K562 (cell line): ENCODE data around the gene CYP17A1. TPM values are rescaled to one million over a fixed set of nuclear protein-coding genes. Genes with fewer than 3 reads are reported as not detected.

ENCODE experiments used
- ATAC-seq: fragments of 200-7000 bp; cut with Tn5 transposase; 3 replicates; pipeline ENCODE4 v1.9.1; 2020; ENCODE audit warnings: moderate library complexity
- BruUV-seq: library from RNA; stranded (reverse); fragments of 400-500 nt; replicated peaks from 2 replicates; lab custom pipeline; 2021; lab: Mats Ljungman, UMichigan
- CTCF ChIA-PET: fragments of 300-600 bp; formaldehyde crosslinking; extraction: SDS; loops from one replicate; lab custom pipeline; 2021; ENCODE audit warnings: low intra/inter-chr PET ratio; lab: Yijun Ruan, JAX
- POLR2A ChIA-PET: fragments of 300-600, 350-650 bp; sonication (Branson Sonifier 250); formaldehyde crosslinking; extraction: SDS; loops from one replicate; lab custom pipeline; 2021; ENCODE audit warnings: antibody characterized with exemption, inconsistent platforms; lab: Yijun Ruan, JAX
- DNase-seq, 4 experiments: peaks; one replicate each; pipeline versions ENCODE4 v3.0.0 to v3.0.0-alpha.2; 2011 to 2018; ENCODE audit warnings: low spot score in 3 of 4, mixed read lengths in 3 of 4; ENCODE audit errors: extremely low read depth in 1 of 4
- FAIRE-seq: peaks from 2 replicates; lab custom pipeline; 2011; peaks lifted over from hg19 to GRCh38; lab: Jason Lieb, UNC
- H2AFZ ChIP-seq: 2 replicates; pipeline ENCODE4 v1.6.0; 2011; ENCODE audit warnings: low read depth, low read length, control low read depth, inconsistent platforms
- H3K27ac ChIP-seq: fragments of 200-600 bp; 3 replicates; pipeline ENCODE4 v1.8.0; 2011; ENCODE audit warnings: low read depth, mild to moderate bottlenecking, control low read depth, inconsistent platforms, low read length, moderate library complexity, mixed read lengths; ENCODE audit errors: extremely low read depth
- H3K27me3 ChIP-seq, 2 experiments: fragments of 300-600 bp in 1 of 2; 2 replicates in 1 of 2; 3 replicates in 1 of 2; pipeline versions ENCODE4 v1.6.0 to v1.8.0; 2011; ENCODE audit warnings: inconsistent platforms in 2 of 2, low read length in 2 of 2, mild to moderate bottlenecking in 1 of 2, mixed read lengths in 1 of 2, moderate library complexity in 1 of 2; ENCODE audit not compliant: control insufficient read depth in 2 of 2, insufficient read depth in 2 of 2
- H3K36me3 ChIP-seq: fragments of 300-600 bp; 3 replicates; pipeline ENCODE4 v1.8.0; 2011; ENCODE audit warnings: mild to moderate bottlenecking, low read length, inconsistent platforms; ENCODE audit not compliant: control insufficient read depth, insufficient read depth
- H3K4me1 ChIP-seq, 2 experiments: fragments of 200-600 bp in 1 of 2; replicated peaks in 1 of 2; 2 replicates in 1 of 2; 3 replicates in 1 of 2; pipeline versions ENCODE4 v1.5.1 to v1.8.0; 2011; ENCODE audit warnings: inconsistent platforms in 2 of 2, low read length in 2 of 2, mild to moderate bottlenecking in 1 of 2, mixed read lengths in 1 of 2, moderate library complexity in 1 of 2; ENCODE audit not compliant: control insufficient read depth in 2 of 2, insufficient read depth in 2 of 2
- H3K4me2 ChIP-seq: 2 replicates; pipeline ENCODE4 v1.6.1; 2011; ENCODE audit warnings: low read length, control low read depth, inconsistent platforms, mixed read lengths; ENCODE audit not compliant: insufficient read depth
- H3K4me3 ChIP-seq: fragments of 200-600 bp; sonication (generic), shearing (Covaris generic); 2 replicates; pipeline ENCODE4 v1.5.1; 2016; ENCODE audit warnings: control low read depth, inconsistent platforms
- H3K79me2 ChIP-seq: fragments of 200-600 bp; 3 replicates; pipeline ENCODE4 v1.8.0; 2011; ENCODE audit warnings: low read length, inconsistent platforms; ENCODE audit not compliant: control insufficient read depth, insufficient read depth
- H3K9ac ChIP-seq, 2 experiments: 2 replicates each; pipeline versions ENCODE4 v1.6.0 to v1.6.1; 2011; ENCODE audit warnings: low read depth in 2 of 2, low read length in 2 of 2, control low read depth in 1 of 2, inconsistent platforms in 1 of 2, mild to moderate bottlenecking in 1 of 2, mixed read lengths in 1 of 2; ENCODE audit not compliant: insufficient read depth in 1 of 2
- H3K9me1 ChIP-seq: one replicate; pipeline ENCODE4 v1.6.0; 2011; ENCODE audit warnings: inconsistent platforms, mild to moderate bottlenecking, low read length, moderate library complexity; ENCODE audit not compliant: control insufficient read depth, insufficient read depth
- H3K9me3 ChIP-seq: replicated peaks from 2 replicates; pipeline ENCODE4 v1.5.1; 2011; ENCODE audit warnings: low read depth, low read length, inconsistent platforms; ENCODE audit not compliant: control insufficient read depth, insufficient read depth
- H4K20me1 ChIP-seq: replicated peaks from 2 replicates; pipeline ENCODE4 v1.6.1; 2011; ENCODE audit warnings: low read length, inconsistent platforms, mixed read lengths; ENCODE audit not compliant: control insufficient read depth, insufficient read depth
- ETV6 ChIP-seq, 3 experiments: fragments of 150-350 bp in 1 of 3; sonication (generic) in 1 of 3; formaldehyde crosslinking in 1 of 3; IDR thresholded peaks; 2 replicates each; pipeline versions ENCODE4 v1.6.1 to v1.8.0; 2014 to 2022; ENCODE audit warnings: borderline replicate concordance in 2 of 3, low read depth in 2 of 3, antibody characterized with exemption in 1 of 3, low read length in 1 of 3, mild to moderate bottlenecking in 1 of 3, missing genetic modification reagents in 1 of 3
- SP2 ChIP-seq: IDR thresholded peaks from 2 replicates; pipeline ENCODE4 v1.6.1; 2011; ENCODE audit warnings: mild to moderate bottlenecking, low read depth, low read length, moderate library complexity; ENCODE audit not compliant: poor library complexity, severe bottlenecking; ENCODE audit errors: extremely low read depth
- SPI1 ChIP-seq: IDR thresholded peaks from 2 replicates; pipeline ENCODE4 v1.6.1; 2011; ENCODE audit warnings: low read depth, low read length, control low read depth, borderline replicate concordance
- WGBS: fragments of 100-300 bp; shearing (Covaris generic); methylation state at CpG from one replicate; pipeline ENCODE4 v1.1.6; 2016; ENCODE audit warnings: low coverage, mixed read lengths; ENCODE audit not compliant: insufficient coverage; ENCODE audit errors: missing lambda C conversion rate; 5-methylcytosine and 5-hydroxymethylcytosine counted together
- in situ Hi-C: fragments of 300-500 bp; cut with MboI; formaldehyde crosslinking; loops from 4 replicates; pipeline ENCODE4 v1.15.0; 2018; ENCODE audit warnings: inconsistent platforms, mixed read lengths
- intact Hi-C: fragments of 100-400 bp; cut with micrococcal nuclease; formaldehyde crosslinking; loops from 2 replicates; pipeline ENCODE4 v1.14.2; 2022
- polyA plus RNA-seq, 8 experiments: library from polyadenylated mRNA; depleted of rRNA in 4 of 8; stranded (reverse) in 5 of 8; unstranded in 3 of 8; fragments of >200 nt; fragmentation: Nextera tagmentation in 2 of 8; fragmentation: Illumina TruSeq in 1 of 8; extraction: Ambion mirVana in 2 of 8; extraction: Trizol in 1 of 8; gene quantifications; 2 replicates each; pipeline versions ENCODE4 v1.2.1 to v1.2.3, GENCODE V29; 2011 to 2014; ENCODE audit warnings: inconsistent platforms in 1 of 8, missing spikeins in 1 of 8
- total RNA-seq, 7 experiments: library from RNA; depleted of rRNA in 6 of 7; stranded (reverse); fragments of >200 nt in 6 of 7; fragmentation: Illumina TruSeq in 2 of 7; extraction: Trizol in 2 of 7; gene quantifications; 2 replicates each; pipeline versions ENCODE4 v1.2.1 to v1.2.3, GENCODE V29; 2011 to 2021; ENCODE audit warnings: low replicate concordance in 1 of 7
- TF ChIP-seq, protein P1 (sequence below): fragments of 450-650 bp; IDR thresholded peaks from 2 replicates; pipeline ENCODE4 v1.6.1; 2018; ENCODE audit not compliant: partially characterized antibody
- TF ChIP-seq, protein P2 (sequence below): fragments of 450-650 bp; IDR thresholded peaks from 2 replicates; pipeline ENCODE4 v1.6.1; 2017; ENCODE audit warnings: antibody characterized with exemption

CYP17A1 gene
- total and polyA plus RNA-seq, 9 of the 15 experiments (the other 6 are each of a cell fraction or from before 2014, with no cell fraction given), result 2.3 TPM; not detected in 8

DNA sequence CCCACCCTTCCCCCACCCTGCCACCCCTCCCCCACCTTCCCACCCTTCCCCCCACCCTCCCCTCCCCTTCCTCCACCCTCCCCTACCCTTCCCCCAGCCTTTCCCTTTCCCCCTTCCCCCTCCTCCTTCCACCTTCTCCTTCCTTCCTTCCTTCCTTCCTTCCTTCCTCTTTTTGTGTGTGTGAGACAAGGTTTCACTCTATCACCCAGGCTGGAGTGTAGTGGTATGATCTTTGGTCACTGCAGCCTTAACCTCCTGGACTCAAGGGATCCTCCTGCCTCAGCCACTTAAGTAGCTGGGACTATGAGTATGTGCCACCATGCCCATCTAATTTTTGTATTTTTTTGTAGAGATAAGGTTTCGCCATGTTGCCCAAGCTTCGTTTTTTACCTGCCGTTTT lies 35.2 kb downstream of the CYP17A1 start:
- peak in 2 of 4 experiments; percentile 20 to 27 for DNase-seq
- in situ Hi-C loops, result no loop called here
- peaks cover 26% of the 10 kb centered on the region; the same call in 2 of the 3 replicates for H3K36me3 ChIP-seq
- no peaks in the 10 kb centered on the region for H3K9me3 ChIP-seq
- TF ChIP-seq, protein P1, sequence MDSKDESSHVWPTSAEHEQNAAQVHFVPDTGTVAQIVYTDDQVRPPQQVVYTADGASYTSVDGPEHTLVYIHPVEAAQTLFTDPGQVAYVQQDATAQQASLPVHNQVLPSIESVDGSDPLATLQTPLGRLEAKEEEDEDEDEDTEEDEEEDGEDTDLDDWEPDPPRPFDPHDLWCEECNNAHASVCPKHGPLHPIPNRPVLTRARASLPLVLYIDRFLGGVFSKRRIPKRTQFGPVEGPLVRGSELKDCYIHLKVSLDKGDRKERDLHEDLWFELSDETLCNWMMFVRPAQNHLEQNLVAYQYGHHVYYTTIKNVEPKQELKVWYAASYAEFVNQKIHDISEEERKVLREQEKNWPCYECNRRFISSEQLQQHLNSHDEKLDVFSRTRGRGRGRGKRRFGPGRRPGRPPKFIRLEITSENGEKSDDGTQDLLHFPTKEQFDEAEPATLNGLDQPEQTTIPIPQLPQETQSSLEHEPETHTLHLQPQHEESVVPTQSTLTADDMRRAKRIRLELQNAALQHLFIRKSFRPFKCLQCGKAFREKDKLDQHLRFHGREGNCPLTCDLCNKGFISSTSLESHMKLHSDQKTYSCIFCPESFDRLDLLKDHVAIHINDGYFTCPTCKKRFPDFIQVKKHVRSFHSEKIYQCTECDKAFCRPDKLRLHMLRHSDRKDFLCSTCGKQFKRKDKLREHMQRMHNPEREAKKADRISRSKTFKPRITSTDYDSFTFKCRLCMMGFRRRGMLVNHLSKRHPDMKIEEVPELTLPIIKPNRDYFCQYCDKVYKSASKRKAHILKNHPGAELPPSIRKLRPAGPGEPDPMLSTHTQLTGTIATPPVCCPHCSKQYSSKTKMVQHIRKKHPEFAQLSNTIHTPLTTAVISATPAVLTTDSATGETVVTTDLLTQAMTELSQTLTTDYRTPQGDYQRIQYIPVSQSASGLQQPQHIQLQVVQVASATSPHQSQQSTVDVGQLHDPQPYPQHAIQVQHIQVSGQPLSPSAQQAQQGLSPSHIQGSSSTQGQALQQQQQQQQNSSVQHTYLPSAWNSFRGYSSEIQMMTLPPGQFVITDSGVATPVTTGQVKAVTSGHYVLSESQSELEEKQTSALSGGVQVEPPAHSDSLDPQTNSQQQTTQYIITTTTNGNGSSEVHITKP, result peak; percentile 58
- TF ChIP-seq SP2, result no peak
- TF ChIP-seq, protein P2, sequence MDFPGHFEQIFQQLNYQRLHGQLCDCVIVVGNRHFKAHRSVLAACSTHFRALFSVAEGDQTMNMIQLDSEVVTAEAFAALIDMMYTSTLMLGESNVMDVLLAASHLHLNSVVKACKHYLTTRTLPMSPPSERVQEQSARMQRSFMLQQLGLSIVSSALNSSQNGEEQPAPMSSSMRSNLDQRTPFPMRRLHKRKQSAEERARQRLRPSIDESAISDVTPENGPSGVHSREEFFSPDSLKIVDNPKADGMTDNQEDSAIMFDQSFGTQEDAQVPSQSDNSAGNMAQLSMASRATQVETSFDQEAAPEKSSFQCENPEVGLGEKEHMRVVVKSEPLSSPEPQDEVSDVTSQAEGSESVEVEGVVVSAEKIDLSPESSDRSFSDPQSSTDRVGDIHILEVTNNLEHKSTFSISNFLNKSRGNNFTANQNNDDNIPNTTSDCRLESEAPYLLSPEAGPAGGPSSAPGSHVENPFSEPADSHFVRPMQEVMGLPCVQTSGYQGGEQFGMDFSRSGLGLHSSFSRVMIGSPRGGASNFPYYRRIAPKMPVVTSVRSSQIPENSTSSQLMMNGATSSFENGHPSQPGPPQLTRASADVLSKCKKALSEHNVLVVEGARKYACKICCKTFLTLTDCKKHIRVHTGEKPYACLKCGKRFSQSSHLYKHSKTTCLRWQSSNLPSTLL, result no peak
- TF ChIP-seq ETV6 (IDR thresholded peaks at IDR 0.05; ENCODE audit: borderline replicate concordance in 1 of 2, low read depth in 2 of 2, low read length in 1 of 2), result peak; percentile 84 to 90
- TF ChIP-seq ETV6 (CRISPR knock-in tag; IDR thresholded peaks at IDR 0.05; ENCODE audit: borderline replicate concordance), result no peak
- peak; percentile 50; the same call in 1 of the 2 replicates for TF ChIP-seq SPI1
- TF ChIP-seq, all 486 proteins: peak for 3
- H2AFZ ChIP-seq, result no peak overlapping the region
- no peaks in the 10 kb centered on the region; the same call in 2 of the 3 replicates for H3K79me2 ChIP-seq
- ChIA-PET POLR2A (no interaction called here), CTCF (no interaction called here)
- no peak overlapping the region for H3K9ac ChIP-seq
- no peaks in the 10 kb centered on the region for H3K9me1 ChIP-seq
- H3K4me2 ChIP-seq, result no peak overlapping the region
- FAIRE-seq (peak; percentile 68), ATAC-seq (peak; percentile 64)
- 11% methylated on average over 3 of the region's 3 CpGs for WGBS
- no peaks in the 10 kb centered on the region for H3K27me3 ChIP-seq
- H3K4me3 ChIP-seq, result no peak overlapping the region
- H4K20me1 ChIP-seq, result no peaks in the 10 kb centered on the region
- peak overlapping the region; percentile 41; the same call in 1 of the 3 replicates for H3K27ac ChIP-seq
- H3K4me1 ChIP-seq, result peaks cover 0 to 7% of the 10 kb centered on the region in 2 experiments; a peak in 4 of 5 replicates
- BruUV-seq, result no TSS peak
- intact Hi-C loops, result no loop called here
